ENCODE data around the gene DUSP28.

DNA sequence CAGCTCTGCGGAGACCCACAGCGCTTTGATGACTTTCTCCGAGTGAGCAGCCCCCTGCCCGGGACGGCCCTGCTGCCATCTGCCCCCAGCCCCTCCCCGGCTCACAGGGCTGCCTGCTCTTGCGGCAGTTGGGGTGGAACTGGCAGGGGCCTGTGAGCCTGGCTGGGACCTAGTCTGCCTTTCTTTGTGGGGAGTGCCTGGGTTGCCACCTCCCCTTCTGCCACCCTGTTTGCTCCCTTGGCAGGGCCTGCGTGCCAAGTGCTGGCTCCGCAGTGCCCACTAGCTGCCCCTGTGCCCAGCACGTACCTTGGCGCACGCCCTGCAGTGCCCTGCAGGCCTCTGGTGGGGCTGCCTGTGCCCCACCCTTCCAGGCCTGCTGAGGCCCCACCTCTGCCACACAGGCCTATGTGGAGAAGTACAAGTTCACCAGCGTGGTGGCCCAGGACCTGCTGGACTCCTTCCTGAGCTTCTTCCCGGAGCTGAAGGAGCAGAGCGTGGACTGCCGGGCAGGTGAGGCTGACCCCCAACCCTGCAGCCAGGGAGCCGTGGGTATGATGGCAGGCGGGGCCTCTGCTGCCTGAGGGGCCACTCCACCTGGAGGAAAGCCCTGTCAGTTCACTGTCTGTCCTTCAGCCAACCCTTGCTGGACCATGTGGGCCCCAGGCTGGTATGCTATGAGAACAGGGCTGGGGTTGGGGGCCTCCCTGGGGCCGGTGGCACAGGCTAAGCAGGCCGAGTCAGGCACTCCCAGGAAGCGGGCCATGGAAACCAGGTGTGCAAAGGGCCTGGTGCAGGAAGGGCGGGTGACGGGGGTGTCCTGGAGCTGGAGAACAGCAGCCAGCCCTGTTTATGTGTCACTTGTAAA, 15.2 kb downstream of the DUSP28 start:
- TF ChIP-seq, protein P1, sequence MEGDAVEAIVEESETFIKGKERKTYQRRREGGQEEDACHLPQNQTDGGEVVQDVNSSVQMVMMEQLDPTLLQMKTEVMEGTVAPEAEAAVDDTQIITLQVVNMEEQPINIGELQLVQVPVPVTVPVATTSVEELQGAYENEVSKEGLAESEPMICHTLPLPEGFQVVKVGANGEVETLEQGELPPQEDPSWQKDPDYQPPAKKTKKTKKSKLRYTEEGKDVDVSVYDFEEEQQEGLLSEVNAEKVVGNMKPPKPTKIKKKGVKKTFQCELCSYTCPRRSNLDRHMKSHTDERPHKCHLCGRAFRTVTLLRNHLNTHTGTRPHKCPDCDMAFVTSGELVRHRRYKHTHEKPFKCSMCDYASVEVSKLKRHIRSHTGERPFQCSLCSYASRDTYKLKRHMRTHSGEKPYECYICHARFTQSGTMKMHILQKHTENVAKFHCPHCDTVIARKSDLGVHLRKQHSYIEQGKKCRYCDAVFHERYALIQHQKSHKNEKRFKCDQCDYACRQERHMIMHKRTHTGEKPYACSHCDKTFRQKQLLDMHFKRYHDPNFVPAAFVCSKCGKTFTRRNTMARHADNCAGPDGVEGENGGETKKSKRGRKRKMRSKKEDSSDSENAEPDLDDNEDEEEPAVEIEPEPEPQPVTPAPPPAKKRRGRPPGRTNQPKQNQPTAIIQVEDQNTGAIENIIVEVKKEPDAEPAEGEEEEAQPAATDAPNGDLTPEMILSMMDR (IDR thresholded peaks at IDR 0.05 in 2 of 3, conservative IDR thresholded peaks at IDR 0.05 in 1 of 3; ENCODE audit: control insufficient read depth in 2 of 3, extremely low read depth in 1 of 3, insufficient read depth in 1 of 3, low read depth in 3 of 3, low read length in 3 of 3): no peak
- TF ChIP-seq EZH2 (IDR thresholded peaks at IDR 0.05; ENCODE audit: borderline replicate concordance, control insufficient read depth, low read depth, low read length) (no peak), JUNB (IDR thresholded peaks at IDR 0.05) (no peak), POLR2AphosphoS5 (IDR thresholded peaks at IDR 0.05; ENCODE audit: low read length) (no peak), EP300 (IDR thresholded peaks at IDR 0.05; ENCODE audit: borderline replicate concordance in 1 of 2, control insufficient read depth in 1 of 2, low read depth in 2 of 2, low read length in 2 of 2) (no peak)
- TF ChIP-seq, protein P2, sequence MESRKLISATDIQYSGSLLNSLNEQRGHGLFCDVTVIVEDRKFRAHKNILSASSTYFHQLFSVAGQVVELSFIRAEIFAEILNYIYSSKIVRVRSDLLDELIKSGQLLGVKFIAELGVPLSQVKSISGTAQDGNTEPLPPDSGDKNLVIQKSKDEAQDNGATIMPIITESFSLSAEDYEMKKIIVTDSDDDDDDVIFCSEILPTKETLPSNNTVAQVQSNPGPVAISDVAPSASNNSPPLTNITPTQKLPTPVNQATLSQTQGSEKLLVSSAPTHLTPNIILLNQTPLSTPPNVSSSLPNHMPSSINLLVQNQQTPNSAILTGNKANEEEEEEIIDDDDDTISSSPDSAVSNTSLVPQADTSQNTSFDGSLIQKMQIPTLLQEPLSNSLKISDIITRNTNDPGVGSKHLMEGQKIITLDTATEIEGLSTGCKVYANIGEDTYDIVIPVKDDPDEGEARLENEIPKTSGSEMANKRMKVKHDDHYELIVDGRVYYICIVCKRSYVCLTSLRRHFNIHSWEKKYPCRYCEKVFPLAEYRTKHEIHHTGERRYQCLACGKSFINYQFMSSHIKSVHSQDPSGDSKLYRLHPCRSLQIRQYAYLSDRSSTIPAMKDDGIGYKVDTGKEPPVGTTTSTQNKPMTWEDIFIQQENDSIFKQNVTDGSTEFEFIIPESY (IDR thresholded peaks at IDR 0.05): no peak
- TF ChIP-seq, protein P3, sequence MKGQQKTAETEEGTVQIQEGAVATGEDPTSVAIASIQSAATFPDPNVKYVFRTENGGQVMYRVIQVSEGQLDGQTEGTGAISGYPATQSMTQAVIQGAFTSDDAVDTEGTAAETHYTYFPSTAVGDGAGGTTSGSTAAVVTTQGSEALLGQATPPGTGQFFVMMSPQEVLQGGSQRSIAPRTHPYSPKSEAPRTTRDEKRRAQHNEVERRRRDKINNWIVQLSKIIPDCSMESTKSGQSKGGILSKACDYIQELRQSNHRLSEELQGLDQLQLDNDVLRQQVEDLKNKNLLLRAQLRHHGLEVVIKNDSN (IDR thresholded peaks at IDR 0.05; ENCODE audit: borderline replicate concordance, extremely low read length, insufficient read depth, low read depth, low read length): no peak
